Measurements from ENCODE around the gene LRRC4C. TPM values are rescaled to one million over a fixed set of nuclear protein-coding genes. Genes with fewer than 3 reads are reported as not detected.

The LRRC4C gene
- total RNA-seq, 1 donor from 2014 or later: 5.5 TPM

DNA sequence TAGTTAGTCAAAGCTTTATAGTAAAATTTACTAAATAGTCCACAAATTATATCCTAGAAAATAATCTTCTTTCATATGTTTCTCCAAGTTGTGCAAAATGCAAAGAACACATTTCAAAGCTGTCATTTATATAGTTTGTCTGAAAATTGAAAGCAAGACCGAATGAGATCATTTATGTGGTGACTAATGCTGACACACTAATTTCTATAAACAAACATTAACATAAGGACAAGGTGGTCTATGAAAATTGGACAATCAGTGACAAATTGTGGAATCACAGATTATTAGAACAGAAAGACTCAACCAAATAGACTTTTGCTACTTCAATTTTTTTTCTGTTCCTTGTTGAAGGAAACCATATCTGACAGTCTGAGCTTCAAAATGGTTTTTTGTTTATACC is 1056.1 kb downstream of the LRRC4C start:
- no peaks in the 10 kb centered on the region for H3K27me3 Mint-ChIP-seq (ENCODE audit: low read depth)
- no peak overlapping the region for H3K27ac Mint-ChIP-seq (ENCODE audit: unreplicated experiment)
- H3K4me3 Mint-ChIP-seq: no peak overlapping the region
- H3K9me3 Mint-ChIP-seq: no peaks in the 10 kb centered on the region
- no peak for DNase-seq (ENCODE audit: low read depth, low spot score)
- H3K36me3 Mint-ChIP-seq (ENCODE audit: low read depth): no peaks in the 10 kb centered on the region
- H3K4me1 Mint-ChIP-seq: no peaks in the 10 kb centered on the region
- TF ChIP-seq, protein P1, sequence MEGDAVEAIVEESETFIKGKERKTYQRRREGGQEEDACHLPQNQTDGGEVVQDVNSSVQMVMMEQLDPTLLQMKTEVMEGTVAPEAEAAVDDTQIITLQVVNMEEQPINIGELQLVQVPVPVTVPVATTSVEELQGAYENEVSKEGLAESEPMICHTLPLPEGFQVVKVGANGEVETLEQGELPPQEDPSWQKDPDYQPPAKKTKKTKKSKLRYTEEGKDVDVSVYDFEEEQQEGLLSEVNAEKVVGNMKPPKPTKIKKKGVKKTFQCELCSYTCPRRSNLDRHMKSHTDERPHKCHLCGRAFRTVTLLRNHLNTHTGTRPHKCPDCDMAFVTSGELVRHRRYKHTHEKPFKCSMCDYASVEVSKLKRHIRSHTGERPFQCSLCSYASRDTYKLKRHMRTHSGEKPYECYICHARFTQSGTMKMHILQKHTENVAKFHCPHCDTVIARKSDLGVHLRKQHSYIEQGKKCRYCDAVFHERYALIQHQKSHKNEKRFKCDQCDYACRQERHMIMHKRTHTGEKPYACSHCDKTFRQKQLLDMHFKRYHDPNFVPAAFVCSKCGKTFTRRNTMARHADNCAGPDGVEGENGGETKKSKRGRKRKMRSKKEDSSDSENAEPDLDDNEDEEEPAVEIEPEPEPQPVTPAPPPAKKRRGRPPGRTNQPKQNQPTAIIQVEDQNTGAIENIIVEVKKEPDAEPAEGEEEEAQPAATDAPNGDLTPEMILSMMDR (conservative IDR thresholded peaks at IDR 0.05): no peak

DNA sequence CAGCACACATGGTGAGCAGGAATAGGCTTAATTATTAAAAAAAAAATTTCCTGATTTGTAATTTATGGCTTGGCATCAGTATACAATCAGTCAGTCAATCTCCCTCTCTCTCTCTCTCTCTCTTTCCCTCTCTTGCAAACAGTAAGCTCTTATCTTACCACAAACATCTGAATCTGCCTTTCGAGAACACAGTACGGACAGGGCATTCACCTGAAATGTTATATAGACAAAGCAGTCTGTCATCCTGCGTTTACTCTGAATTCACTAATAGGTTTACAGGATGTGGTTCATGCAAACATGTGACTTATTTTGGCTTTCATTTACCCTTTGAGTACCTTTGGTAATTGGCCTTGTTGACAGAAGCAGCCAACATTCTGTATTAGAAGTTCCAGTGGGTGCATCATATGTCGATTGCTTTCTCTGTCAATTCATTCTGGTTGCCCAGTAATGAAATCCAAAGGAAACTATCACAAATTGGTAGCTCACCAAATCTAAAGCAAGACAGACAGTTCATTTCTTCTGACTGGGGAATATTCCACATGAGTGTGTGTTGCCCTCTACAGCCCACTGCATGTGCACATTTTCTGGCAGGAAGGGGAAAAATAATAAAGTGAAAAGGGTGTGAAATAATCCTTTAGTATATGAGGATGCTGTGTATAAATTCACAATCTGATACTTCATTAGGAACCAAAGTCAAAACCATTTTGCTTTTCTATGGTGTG is 1058.2 kb downstream of the LRRC4C start:
- Mint-ChIP-seq H3K4me1 (no peaks in the 10 kb centered on the region), H3K9me3 (no peaks in the 10 kb centered on the region), H3K4me3 (no peak overlapping the region), H3K27me3 (ENCODE audit: low read depth) (no peaks in the 10 kb centered on the region), H3K36me3 (ENCODE audit: low read depth) (no peaks in the 10 kb centered on the region), H3K27ac (ENCODE audit: unreplicated experiment) (no peak overlapping the region)
- no peak for DNase-seq (ENCODE audit: low read depth, low spot score)
- TF ChIP-seq, protein P1 (conservative IDR thresholded peaks at IDR 0.05): no peak

DNA sequence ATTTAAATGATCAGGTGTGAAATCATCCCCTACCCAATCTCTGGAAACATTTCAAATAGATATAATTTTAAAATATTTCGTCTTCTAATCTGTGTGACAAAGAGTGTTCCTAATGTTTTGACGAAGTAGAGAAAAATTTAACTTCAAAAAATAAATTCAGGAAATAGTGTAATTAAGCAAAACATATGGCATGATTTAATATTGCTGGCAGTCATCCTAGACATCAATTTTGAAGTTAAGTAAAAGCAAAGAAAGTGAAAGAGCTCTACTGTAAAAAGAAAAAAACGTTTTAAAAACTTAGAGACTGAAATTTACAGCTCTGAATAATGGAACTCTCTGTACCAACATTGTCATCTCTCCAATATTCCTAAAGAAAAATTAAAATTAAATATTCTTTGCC is 1062.3 kb downstream of the LRRC4C start:
- Mint-ChIP-seq H3K27ac (ENCODE audit: unreplicated experiment) (no peak overlapping the region), H3K9me3 (peaks cover 2% of the 10 kb centered on the region), H3K27me3 (ENCODE audit: low read depth) (no peaks in the 10 kb centered on the region), H3K4me1 (peaks cover 9% of the 10 kb centered on the region), H3K36me3 (ENCODE audit: low read depth) (no peaks in the 10 kb centered on the region), H3K4me3 (no peak overlapping the region)
- no peak for DNase-seq (ENCODE audit: low read depth, low spot score)
- TF ChIP-seq, protein P1 (conservative IDR thresholded peaks at IDR 0.05): no peak

DNA sequence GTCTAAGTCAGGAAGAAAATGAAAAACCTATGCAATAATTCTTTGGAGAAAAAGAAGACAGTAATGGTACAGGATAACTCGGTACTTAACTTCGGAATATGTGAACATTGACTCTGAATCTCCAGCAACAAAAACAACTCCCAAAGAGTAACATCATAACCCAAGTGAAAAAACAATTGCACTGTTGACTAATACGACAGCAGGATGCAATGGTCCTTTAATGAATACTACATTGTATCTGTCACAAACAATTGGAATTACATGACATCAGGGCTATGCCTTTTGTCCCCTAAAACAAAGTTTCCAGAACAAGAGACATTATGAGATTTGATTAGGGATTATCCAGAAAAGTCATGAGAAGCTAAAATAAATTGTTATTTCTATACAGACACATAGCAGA is 1065.9 kb downstream of the LRRC4C start:
- H3K36me3 Mint-ChIP-seq (ENCODE audit: low read depth): no peaks in the 10 kb centered on the region
- H3K4me3 Mint-ChIP-seq: no peak overlapping the region
- peaks cover 2% of the 10 kb centered on the region for H3K9me3 Mint-ChIP-seq
- TF ChIP-seq, protein P1 (conservative IDR thresholded peaks at IDR 0.05): no peak
- H3K27me3 Mint-ChIP-seq (ENCODE audit: low read depth): no peaks in the 10 kb centered on the region
- no peak overlapping the region for H3K27ac Mint-ChIP-seq (ENCODE audit: unreplicated experiment)
- DNase-seq (ENCODE audit: low read depth, low spot score): no peak
- H3K4me1 Mint-ChIP-seq: peaks cover 9% of the 10 kb centered on the region

DNA sequence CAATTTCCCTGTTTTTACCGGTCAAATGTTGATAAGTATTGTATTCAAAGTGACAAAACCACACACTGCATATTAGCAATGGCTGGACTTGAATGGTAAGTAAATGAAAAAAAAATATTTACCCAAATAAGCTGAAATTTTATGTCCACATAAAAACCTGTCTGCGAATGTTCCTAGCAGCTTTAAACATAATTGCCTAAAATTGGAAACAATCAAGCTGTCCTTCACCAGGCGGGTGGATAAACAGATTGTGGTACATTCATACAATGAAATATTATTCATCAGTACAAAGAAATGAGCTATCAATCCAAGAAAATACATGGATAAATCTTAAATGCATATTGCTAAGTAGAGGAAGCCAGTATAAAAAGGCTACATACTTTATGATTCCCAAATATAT is 1067.8 kb downstream of the LRRC4C start:
- Mint-ChIP-seq H3K4me1 (peaks cover 9% of the 10 kb centered on the region), H3K27me3 (ENCODE audit: low read depth) (no peaks in the 10 kb centered on the region), H3K27ac (ENCODE audit: unreplicated experiment) (no peak overlapping the region), H3K4me3 (no peak overlapping the region), H3K9me3 (peaks cover 2% of the 10 kb centered on the region), H3K36me3 (ENCODE audit: low read depth) (no peaks in the 10 kb centered on the region)
- no peak for DNase-seq (ENCODE audit: low read depth, low spot score)
- TF ChIP-seq, protein P1 (conservative IDR thresholded peaks at IDR 0.05): no peak

Measured in neural crest cell (in vitro differentiated cells).